ENCODE measurements around the gene CNTNAP5. TPM values are rescaled to one million over a fixed set of nuclear protein-coding genes. Genes with fewer than 3 reads are reported as not detected.

Gene CNTNAP5
- total and polyA plus RNA-seq, 2 of the 13 experiments (the other 11 are each of a cell fraction or from before 2014, with no cell fraction given), result not detected

DNA sequence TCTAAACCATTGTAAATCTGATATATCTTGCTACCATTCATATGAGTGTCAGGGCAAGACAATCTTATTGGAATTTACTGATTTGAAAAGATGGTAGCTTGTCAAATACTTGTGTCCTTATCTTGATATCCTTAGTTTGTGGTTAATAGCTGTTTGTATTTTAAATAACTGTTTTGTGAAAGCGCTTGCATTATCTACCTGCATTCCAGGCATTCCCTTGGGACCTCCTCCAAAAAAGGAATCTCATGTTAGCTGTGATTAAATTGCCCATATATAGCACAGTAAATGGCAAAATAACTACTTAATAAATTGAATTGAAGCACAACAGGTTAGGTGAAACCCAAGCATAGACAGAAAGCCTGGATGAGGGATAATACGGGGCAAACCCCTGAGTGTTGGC lies 13.9 kb downstream of the CNTNAP5 start:
- POLR2A ChIA-PET, result no interaction called here
- WGBS (ENCODE audit: low lambda C conversion rate), result 0% methylated on average over 2 of the region's 2 CpGs
- H3K4me3 ChIP-seq (replicated peaks in 1 of 3; ENCODE audit: insufficient read depth in 1 of 3, low read depth in 2 of 3, low read length in 3 of 3), result no peak overlapping the region
- H3K4me1 ChIP-seq (ENCODE audit: insufficient read depth, low read length), result no peaks in the 10 kb centered on the region
- no peak overlapping the region for H3K4me2 ChIP-seq (ENCODE audit: low read depth, low read length)
- FAIRE-seq, result no peak
- no peak overlapping the region for H3K9ac ChIP-seq (ENCODE audit: insufficient read depth, low read depth, low read length)
- intact Hi-C loops (cut with micrococcal nuclease; ENCODE audit: unreplicated experiment) (no loop called here), in situ Hi-C loops (cut with HindIII; ENCODE audit: extremely low pct_ligation_motif_present, low pct_unique_long_range_greater_than_20kb) (no loop called here)
- no TSS peak for BruUV-seq (replicated peaks)
- H3K79me2 ChIP-seq (ENCODE audit: insufficient read depth, low read length), result no peaks in the 10 kb centered on the region
- no peaks in the 10 kb centered on the region for H3K9me3 ChIP-seq (ENCODE audit: low read length)
- H3K27ac ChIP-seq (ENCODE audit: extremely low read length, insufficient read depth, low read length), result no peak overlapping the region
- ATAC-seq, result no peak
- H3K27me3 ChIP-seq (ENCODE audit: control insufficient read depth in 1 of 2, insufficient read depth in 2 of 2, low read length in 2 of 2), result no peaks in the 10 kb centered on the region
- CTCF ChIA-PET (ENCODE audit: low intra/inter-chr PET ratio, low total read pairs), result no interaction called here
- no peaks in the 10 kb centered on the region for H3K36me3 ChIP-seq (replicated peaks in 1 of 2; ENCODE audit: control insufficient read depth in 1 of 2, insufficient read depth in 2 of 2, low read length in 2 of 2)
- no peaks in the 10 kb centered on the region for H4K20me1 ChIP-seq (ENCODE audit: insufficient read depth, low read length)
- no peak for DNase-seq (ENCODE audit: low spot score)
- no peak overlapping the region for H2AFZ ChIP-seq (ENCODE audit: low read length)
- TF ChIP-seq TCF7 (IDR thresholded peaks at IDR 0.05; ENCODE audit: low read depth) (no peak), ETV5 (CRISPR knock-in tag; IDR thresholded peaks at IDR 0.05; ENCODE audit: borderline replicate concordance) (no peak), ZNF782 (CRISPR knock-in tag; IDR thresholded peaks at IDR 0.05; ENCODE audit: borderline replicate concordance) (no peak), ARNTL (CRISPR knock-in tag; IDR thresholded peaks at IDR 0.05) (no peak), ZNF562 (CRISPR knock-in tag; IDR thresholded peaks at IDR 0.05; ENCODE audit: borderline replicate concordance) (no peak), MAF1 (CRISPR knock-in tag; IDR thresholded peaks at IDR 0.05; ENCODE audit: borderline replicate concordance) (no peak), ZNF766 (CRISPR knock-in tag; IDR thresholded peaks at IDR 0.05; ENCODE audit: borderline replicate concordance) (no peak), JARID2 (CRISPR knock-in tag; IDR thresholded peaks at IDR 0.05; ENCODE audit: insufficient replicate concordance) (no peak), ZFP36 (IDR thresholded peaks at IDR 0.05; ENCODE audit: borderline replicate concordance, low read depth, low read length, partially characterized antibody) (no peak)
- TF ChIP-seq, protein P1, sequence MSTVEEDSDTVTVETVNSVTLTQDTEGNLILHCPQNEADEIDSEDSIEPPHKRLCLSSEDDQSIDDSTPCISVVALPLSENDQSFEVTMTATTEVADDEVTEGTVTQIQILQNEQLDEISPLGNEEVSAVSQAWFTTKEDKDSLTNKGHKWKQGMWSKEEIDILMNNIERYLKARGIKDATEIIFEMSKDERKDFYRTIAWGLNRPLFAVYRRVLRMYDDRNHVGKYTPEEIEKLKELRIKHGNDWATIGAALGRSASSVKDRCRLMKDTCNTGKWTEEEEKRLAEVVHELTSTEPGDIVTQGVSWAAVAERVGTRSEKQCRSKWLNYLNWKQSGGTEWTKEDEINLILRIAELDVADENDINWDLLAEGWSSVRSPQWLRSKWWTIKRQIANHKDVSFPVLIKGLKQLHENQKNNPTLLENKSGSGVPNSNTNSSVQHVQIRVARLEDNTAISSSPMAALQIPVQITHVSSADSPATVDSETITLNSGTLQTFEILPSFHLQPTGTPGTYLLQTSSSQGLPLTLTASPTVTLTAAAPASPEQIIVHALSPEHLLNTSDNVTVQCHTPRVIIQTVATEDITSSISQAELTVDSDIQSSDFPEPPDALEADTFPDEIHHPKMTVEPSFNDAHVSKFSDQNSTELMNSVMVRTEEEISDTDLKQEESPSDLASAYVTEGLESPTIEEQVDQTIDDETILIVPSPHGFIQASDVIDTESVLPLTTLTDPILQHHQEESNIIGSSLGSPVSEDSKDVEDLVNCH (CRISPR knock-in tag; IDR thresholded peaks at IDR 0.05), result no peak
- TF ChIP-seq, protein P2, sequence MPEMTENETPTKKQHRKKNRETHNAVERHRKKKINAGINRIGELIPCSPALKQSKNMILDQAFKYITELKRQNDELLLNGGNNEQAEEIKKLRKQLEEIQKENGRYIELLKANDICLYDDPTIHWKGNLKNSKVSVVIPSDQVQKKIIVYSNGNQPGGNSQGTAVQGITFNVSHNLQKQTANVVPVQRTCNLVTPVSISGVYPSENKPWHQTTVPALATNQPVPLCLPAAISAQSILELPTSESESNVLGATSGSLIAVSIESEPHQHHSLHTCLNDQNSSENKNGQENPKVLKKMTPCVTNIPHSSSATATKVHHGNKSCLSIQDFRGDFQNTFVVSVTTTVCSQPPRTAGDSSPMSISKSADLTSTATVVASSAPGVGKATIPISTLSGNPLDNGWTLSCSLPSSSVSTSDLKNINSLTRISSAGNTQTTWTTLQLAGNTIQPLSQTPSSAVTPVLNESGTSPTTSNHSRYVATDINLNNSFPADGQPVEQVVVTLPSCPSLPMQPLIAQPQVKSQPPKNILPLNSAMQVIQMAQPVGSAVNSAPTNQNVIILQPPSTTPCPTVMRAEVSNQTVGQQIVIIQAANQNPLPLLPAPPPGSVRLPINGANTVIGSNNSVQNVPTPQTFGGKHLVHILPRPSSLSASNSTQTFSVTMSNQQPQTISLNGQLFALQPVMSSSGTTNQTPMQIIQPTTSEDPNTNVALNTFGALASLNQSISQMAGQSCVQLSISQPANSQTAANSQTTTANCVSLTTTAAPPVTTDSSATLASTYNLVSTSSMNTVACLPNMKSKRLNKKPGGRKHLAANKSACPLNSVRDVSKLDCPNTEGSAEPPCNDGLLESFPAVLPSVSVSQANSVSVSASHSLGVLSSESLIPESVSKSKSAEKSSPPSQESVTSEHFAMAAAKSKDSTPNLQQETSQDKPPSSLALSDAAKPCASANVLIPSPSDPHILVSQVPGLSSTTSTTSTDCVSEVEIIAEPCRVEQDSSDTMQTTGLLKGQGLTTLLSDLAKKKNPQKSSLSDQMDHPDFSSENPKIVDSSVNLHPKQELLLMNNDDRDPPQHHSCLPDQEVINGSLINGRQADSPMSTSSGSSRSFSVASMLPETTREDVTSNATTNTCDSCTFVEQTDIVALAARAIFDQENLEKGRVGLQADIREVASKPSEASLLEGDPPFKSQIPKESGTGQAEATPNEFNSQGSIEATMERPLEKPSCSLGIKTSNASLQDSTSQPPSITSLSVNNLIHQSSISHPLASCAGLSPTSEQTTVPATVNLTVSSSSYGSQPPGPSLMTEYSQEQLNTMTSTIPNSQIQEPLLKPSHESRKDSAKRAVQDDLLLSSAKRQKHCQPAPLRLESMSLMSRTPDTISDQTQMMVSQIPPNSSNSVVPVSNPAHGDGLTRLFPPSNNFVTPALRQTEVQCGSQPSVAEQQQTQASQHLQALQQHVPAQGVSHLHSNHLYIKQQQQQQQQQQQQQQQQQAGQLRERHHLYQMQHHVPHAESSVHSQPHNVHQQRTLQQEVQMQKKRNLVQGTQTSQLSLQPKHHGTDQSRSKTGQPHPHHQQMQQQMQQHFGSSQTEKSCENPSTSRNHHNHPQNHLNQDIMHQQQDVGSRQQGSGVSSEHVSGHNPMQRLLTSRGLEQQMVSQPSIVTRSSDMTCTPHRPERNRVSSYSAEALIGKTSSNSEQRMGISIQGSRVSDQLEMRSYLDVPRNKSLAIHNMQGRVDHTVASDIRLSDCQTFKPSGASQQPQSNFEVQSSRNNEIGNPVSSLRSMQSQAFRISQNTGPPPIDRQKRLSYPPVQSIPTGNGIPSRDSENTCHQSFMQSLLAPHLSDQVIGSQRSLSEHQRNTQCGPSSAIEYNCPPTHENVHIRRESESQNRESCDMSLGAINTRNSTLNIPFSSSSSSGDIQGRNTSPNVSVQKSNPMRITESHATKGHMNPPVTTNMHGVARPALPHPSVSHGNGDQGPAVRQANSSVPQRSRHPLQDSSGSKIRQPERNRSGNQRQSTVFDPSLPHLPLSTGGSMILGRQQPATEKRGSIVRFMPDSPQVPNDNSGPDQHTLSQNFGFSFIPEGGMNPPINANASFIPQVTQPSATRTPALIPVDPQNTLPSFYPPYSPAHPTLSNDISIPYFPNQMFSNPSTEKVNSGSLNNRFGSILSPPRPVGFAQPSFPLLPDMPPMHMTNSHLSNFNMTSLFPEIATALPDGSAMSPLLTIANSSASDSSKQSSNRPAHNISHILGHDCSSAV (CRISPR knock-in tag; IDR thresholded peaks at IDR 0.05; ENCODE audit: borderline replicate concordance), result no peak
- TF ChIP-seq, protein P3, sequence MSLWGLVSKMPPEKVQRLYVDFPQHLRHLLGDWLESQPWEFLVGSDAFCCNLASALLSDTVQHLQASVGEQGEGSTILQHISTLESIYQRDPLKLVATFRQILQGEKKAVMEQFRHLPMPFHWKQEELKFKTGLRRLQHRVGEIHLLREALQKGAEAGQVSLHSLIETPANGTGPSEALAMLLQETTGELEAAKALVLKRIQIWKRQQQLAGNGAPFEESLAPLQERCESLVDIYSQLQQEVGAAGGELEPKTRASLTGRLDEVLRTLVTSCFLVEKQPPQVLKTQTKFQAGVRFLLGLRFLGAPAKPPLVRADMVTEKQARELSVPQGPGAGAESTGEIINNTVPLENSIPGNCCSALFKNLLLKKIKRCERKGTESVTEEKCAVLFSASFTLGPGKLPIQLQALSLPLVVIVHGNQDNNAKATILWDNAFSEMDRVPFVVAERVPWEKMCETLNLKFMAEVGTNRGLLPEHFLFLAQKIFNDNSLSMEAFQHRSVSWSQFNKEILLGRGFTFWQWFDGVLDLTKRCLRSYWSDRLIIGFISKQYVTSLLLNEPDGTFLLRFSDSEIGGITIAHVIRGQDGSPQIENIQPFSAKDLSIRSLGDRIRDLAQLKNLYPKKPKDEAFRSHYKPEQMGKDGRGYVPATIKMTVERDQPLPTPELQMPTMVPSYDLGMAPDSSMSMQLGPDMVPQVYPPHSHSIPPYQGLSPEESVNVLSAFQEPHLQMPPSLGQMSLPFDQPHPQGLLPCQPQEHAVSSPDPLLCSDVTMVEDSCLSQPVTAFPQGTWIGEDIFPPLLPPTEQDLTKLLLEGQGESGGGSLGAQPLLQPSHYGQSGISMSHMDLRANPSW (CRISPR knock-in tag; IDR thresholded peaks at IDR 0.05; ENCODE audit: borderline replicate concordance), result no peak
